C4-2B (cell line): ENCODE data around the gene PTPN11.

Source experiments
- CTCF ChIP-seq: fragments of 450-650 bp; conservative IDR thresholded peaks from 2 replicates; pipeline ENCODE4 v1.5.1; 2017; ENCODE audit warnings: mild to moderate bottlenecking
- ZFX ChIP-seq: fragments of 450-650 bp; IDR thresholded peaks from 2 replicates; pipeline ENCODE4 v1.6.1; 2017

- TF ChIP-seq CTCF: no peak
- no peak for TF ChIP-seq ZFX
Measured at GRCh38 chr12:112540021-112540420, 121.3 kb downstream of the PTPN11 start.
